ENCODE measurements around the gene PARP3. TPM values are rescaled to one million over a fixed set of nuclear protein-coding genes. Genes with fewer than 3 reads are reported as not detected.

The PARP3 gene
- polyA plus RNA-seq, 1 donor, result 17.1 TPM

DNA sequence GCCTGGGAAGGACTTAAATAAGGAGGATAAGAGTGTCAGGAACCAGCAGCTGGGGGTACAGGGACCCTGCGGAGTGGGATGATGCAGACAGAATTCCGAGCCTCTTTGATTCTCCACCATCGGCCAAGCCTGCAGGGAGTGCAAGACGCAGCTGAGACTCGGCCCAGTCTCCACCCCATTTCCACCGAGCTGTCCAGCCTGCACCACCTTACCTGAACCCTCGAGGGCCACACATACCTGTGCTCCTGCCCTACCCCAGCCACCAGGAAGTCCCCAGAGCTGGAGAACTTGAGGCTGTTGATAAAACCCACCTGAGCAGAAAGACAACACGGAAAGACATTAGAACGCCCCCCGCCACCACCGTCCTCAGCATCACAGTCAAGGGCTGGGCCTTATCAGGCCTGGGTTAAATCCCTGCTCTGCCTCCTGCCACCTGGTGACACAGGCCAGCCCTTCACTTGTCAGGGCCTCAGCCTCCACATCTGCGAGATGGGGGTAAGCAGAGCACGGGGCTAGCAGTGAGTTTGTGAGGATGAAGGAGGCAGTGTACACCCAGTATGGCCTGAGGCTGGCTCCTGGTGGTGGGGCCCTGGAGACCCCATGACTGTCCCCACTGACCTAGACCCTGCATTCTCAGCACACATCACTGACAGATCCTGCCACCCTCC, 8.6 kb upstream of the PARP3 start:
- Histone ChIP-seq H3K4me3 (ENCODE audit: low read length) (no peak overlapping the region), H3K9me3 (ENCODE audit: control insufficient read depth, low read depth, low read length) (no peaks in the 10 kb centered on the region), H3K27me3 (ENCODE audit: control insufficient read depth, insufficient read depth, low read length) (no peaks in the 10 kb centered on the region), H3K27ac (ENCODE audit: low read length) (no peak overlapping the region), H3K4me1 (ENCODE audit: control insufficient read depth, insufficient read depth, low read length) (no peaks in the 10 kb centered on the region), H3K36me3 (ENCODE audit: control insufficient read depth, insufficient read depth, low read length) (peaks cover 58% of the 10 kb centered on the region)
- DNase-seq, result no peak
- WGBS (ENCODE audit: insufficient coverage, low lambda C conversion rate), result no CpG with 5 or more reads among the region's 13 CpGs

DNA sequence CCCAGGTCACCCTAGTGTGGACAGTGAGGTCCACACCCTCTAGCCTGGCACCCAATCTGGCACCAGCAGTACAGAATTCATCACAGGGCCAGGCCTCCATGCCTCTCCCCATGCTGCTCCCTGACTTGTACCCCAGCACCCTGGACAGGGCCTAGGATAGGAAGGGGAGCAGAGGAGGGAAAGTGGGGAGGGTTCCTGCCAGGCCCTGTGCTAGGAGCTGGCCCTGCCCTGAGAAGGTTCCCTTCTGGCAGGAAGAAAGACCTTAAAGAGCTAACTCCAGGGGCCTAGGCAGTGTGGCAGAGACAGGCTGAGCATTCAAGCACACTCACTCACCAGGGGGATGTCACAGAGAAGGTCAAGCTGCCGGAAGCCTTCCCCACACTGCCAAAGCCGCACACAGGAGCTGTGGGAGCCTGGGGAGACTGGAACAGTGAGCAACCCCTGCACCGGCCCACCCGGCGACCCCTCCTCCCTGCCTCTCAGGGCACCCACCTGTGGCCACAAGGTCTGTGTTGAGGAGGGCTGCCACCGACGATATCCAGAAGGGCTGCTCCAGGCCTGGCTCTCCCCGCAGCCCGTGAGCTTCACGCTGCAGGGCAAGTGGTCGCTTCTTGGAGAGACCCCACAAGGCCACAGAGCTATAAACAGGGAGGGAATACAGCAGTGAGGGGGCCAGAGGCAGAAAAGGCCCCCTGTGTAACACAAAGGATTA, 7.9 kb upstream of the PARP3 start:
- WGBS (ENCODE audit: insufficient coverage, low lambda C conversion rate), result no CpG with 5 or more reads among the region's 11 CpGs
- H3K9me3 ChIP-seq (ENCODE audit: control insufficient read depth, low read depth, low read length), result no peaks in the 10 kb centered on the region
- no peak overlapping the region for H3K27ac ChIP-seq (ENCODE audit: low read length)
- no peaks in the 10 kb centered on the region for H3K4me1 ChIP-seq (ENCODE audit: control insufficient read depth, insufficient read depth, low read length)
- H3K4me3 ChIP-seq (ENCODE audit: low read length), result no peak overlapping the region
- peaks cover 64% of the 10 kb centered on the region for H3K36me3 ChIP-seq (ENCODE audit: control insufficient read depth, insufficient read depth, low read length)
- DNase-seq, result no peak
- H3K27me3 ChIP-seq (ENCODE audit: control insufficient read depth, insufficient read depth, low read length), result no peaks in the 10 kb centered on the region

DNA sequence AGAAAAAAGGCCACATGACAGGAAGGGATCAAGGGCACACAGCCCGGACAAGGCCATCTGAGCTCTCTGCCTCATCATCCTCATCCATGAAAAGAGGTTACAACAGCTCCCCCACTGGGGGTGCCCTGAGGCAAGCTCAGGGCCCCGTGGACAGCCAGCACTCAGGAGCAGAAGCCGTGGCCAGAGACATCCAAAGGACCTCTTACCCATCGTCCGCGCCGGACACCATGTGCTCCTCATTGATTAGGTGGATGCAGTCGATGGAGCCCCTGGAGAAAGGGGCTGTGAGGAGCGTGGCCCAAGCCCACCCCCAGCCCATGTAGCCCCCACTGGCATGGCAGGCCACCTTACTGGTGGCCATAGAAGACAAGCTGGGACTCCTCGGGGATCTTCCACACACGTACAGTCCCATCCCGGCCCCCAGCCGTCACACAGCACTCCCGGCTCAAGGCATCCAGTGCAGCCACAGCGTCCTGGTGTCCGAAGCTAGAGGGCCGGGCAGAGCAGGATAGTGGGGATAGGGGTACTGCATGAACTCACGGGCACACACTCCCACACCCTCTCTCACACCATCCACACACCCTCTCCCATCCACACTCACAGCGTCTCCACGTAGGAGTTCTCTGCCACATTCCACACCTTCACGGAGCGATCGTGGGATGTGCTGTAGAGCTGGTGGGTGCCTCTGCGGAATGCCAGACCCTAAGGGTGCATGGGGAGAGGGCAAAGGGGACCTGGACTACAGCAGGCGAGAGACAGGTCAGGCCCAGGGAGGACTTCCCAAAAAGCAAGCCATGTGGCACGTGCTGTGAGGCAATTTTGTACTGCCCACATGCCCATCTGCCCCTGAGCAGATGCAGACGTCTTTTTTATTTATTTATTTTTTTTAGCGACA, 6.9 kb upstream of the PARP3 start:
- no peaks in the 10 kb centered on the region for H3K9me3 ChIP-seq (ENCODE audit: control insufficient read depth, low read depth, low read length)
- H3K27me3 ChIP-seq (ENCODE audit: control insufficient read depth, insufficient read depth, low read length), result no peaks in the 10 kb centered on the region
- no CpG with 5 or more reads among the region's 28 CpGs for WGBS (ENCODE audit: insufficient coverage, low lambda C conversion rate)
- no peak overlapping the region for H3K4me3 ChIP-seq (ENCODE audit: low read length)
- no peak for DNase-seq
- peaks cover 65% of the 10 kb centered on the region for H3K36me3 ChIP-seq (ENCODE audit: control insufficient read depth, insufficient read depth, low read length)
- H3K4me1 ChIP-seq (ENCODE audit: control insufficient read depth, insufficient read depth, low read length), result peaks cover 2% of the 10 kb centered on the region
- H3K27ac ChIP-seq (ENCODE audit: low read length), result no peak overlapping the region

DNA sequence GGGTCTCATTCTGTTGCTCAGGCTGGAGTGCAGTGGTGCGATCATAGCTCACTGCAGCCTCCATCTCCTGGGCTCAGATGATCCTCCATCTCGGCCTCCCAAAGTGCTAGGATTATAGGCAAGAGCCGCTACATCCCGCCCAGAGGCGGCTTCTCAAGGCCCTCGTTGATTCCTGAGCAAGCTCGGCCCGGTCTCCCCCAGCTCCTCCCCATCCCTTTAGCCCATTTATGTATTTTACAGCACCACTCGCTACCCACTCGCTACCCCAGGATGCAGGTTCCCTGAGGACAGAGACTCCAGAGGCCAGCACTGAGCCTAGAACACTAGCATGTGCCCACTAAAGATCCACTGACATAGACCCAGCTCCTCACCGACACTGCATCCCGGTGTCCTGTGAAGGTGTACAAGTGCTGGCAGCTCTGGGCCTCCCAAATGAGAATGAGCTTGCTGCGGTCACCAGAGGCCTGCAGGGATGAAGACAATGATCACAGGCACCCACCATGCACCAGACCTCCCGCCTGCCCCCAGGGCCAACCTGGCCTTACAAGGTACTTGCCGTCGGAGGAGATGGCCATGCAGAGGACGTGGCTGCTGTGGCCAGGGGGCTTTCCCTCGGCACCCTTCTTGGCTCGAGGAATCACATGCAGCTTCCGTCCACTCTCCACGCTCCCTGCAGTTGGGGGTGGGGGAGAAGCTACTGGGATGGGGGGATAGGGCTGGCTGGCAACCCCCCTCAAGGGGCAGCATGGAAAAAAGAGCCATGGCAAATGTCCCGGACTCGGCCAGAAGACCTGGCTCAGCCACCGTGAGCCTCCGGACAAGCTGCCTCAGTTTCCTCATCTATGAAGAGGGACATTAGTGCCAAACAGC, 6.0 kb upstream of the PARP3 start:
- no peak overlapping the region for H3K27ac ChIP-seq (ENCODE audit: low read length)
- peaks cover 3% of the 10 kb centered on the region for H3K4me1 ChIP-seq (ENCODE audit: control insufficient read depth, insufficient read depth, low read length)
- H3K36me3 ChIP-seq (ENCODE audit: control insufficient read depth, insufficient read depth, low read length), result peaks cover 65% of the 10 kb centered on the region
- H3K9me3 ChIP-seq (ENCODE audit: control insufficient read depth, low read depth, low read length), result no peaks in the 10 kb centered on the region
- H3K4me3 ChIP-seq (ENCODE audit: low read length), result no peak overlapping the region
- no peaks in the 10 kb centered on the region for H3K27me3 ChIP-seq (ENCODE audit: control insufficient read depth, insufficient read depth, low read length)
- WGBS (ENCODE audit: insufficient coverage, low lambda C conversion rate), result no CpG with 5 or more reads among the region's 25 CpGs
- no peak for DNase-seq

DNA sequence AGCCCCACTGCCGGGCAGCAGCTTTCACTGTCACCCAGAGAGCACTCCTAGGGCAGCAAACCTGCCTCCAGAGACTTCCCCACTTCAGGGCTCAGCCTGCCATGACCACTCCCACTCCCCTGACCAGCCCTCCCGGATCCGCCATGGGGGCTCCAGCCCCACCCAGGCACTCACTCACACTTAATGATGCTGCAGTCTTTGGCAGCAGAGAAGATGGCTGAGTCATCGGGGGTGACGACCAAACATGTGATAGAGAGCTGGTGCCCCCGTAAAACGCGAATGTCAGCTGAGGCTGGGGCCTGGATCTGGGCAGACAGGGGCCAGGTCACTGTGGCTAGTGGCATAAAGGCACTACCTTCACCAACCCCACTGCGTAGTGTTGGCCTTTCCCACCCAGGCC, 5.1 kb upstream of the PARP3 start:
- no peak overlapping the region for H3K4me3 ChIP-seq (ENCODE audit: low read length)
- WGBS (ENCODE audit: insufficient coverage, low lambda C conversion rate), result no CpG with 5 or more reads among the region's 9 CpGs
- H3K9me3 ChIP-seq (ENCODE audit: control insufficient read depth, low read depth, low read length), result no peaks in the 10 kb centered on the region
- peaks cover 3% of the 10 kb centered on the region for H3K4me1 ChIP-seq (ENCODE audit: control insufficient read depth, insufficient read depth, low read length)
- no peak overlapping the region for H3K27ac ChIP-seq (ENCODE audit: low read length)
- no peak for DNase-seq
- H3K27me3 ChIP-seq (ENCODE audit: control insufficient read depth, insufficient read depth, low read length), result no peaks in the 10 kb centered on the region
- peaks cover 65% of the 10 kb centered on the region for H3K36me3 ChIP-seq (ENCODE audit: control insufficient read depth, insufficient read depth, low read length)

DNA sequence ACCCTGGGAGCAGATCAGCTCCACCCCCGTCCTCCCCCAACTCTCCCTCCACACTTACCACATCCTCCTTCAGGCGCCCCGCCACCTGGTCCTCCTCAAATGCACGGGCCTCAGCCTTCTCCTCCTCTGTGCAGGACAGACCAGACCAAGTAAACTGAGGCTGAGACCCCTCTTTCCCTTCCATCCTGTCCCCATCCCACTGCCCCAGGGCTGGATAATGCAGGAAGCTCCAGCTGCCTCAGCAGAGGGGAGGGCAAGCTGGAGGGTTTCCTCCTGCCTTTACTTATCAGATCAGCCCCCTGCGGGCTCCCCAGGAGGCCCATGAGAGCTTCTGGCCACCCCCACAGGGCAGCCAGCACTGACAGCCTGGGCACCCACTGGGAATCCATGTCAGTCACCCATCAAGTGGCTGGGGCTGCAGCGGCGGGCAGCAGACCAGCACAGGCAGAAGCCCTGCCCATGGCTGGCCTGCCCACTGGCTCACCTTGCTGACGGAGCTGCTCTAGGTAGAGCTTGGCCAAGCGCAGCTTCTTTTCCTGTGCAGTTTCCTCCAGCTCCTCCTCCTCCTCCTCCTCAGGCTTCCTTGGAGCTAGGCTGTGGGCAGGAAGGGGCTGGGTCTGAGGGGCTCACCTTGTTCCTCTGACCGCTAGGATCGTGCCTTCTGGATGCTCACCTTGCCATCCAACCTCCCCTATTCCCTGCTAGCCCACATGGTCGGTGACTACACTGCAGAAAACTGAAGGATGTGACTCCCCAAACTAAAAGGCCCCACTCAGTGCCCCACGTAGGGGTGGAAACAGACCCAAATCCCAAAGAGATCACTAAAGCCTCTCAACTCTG, 4.3 kb upstream of the PARP3 start:
- H3K36me3 ChIP-seq (ENCODE audit: control insufficient read depth, insufficient read depth, low read length), result peaks cover 62% of the 10 kb centered on the region
- no peak for DNase-seq
- no CpG with 5 or more reads among the region's 13 CpGs for whole genome bisulfite sequencing (ENCODE audit: insufficient coverage, low lambda C conversion rate)
- H3K27ac ChIP-seq (ENCODE audit: low read length), result no peak overlapping the region
- H3K27me3 ChIP-seq (ENCODE audit: control insufficient read depth, insufficient read depth, low read length), result no peaks in the 10 kb centered on the region
- no peaks in the 10 kb centered on the region for H3K9me3 ChIP-seq (ENCODE audit: control insufficient read depth, low read depth, low read length)
- H3K4me1 ChIP-seq (ENCODE audit: control insufficient read depth, insufficient read depth, low read length), result peaks cover 7% of the 10 kb centered on the region
- no peak overlapping the region for H3K4me3 ChIP-seq (ENCODE audit: low read length)

DNA sequence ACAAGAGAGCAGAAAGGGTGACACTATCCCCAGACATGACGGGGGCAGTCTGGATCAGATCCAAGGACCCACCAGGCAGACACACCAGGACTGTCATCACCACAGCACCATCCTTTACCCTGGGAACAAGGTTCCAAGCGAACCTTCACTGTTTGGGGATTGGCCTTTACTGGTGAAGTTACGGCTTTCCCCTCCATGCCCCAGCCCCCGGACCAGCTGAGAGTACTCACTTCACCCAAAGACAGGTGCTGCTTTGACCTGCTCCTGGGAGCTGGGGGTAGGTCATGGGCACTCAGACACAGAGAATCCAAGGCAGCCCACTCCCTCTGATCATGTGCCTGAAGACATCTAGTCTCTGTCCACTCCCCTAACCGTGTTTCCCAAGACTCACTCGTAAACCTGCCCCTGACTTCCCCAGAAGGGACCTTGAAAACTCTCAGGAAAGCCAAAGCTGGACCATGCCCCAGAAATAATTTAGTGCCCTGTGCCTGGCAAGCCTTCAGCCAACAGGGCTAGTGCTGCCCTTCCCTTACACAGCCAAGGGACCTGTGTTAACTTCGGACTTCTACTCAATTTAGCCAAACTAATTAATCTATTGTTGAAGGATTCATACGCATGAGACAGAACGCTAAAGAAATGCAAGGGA, 3.3 kb upstream of the PARP3 start:
- Histone ChIP-seq H3K27ac (ENCODE audit: low read length) (no peak overlapping the region), H3K9me3 (ENCODE audit: control insufficient read depth, low read depth, low read length) (no peaks in the 10 kb centered on the region), H3K4me3 (ENCODE audit: low read length) (no peak overlapping the region), H3K27me3 (ENCODE audit: control insufficient read depth, insufficient read depth, low read length) (no peaks in the 10 kb centered on the region), H3K36me3 (ENCODE audit: control insufficient read depth, insufficient read depth, low read length) (peaks cover 53% of the 10 kb centered on the region), H3K4me1 (ENCODE audit: control insufficient read depth, insufficient read depth, low read length) (peaks cover 14% of the 10 kb centered on the region)
- no peak for DNase-seq
- WGBS (ENCODE audit: insufficient coverage, low lambda C conversion rate), result 70% methylated on average over 2 of the region's 9 CpGs

DNA sequence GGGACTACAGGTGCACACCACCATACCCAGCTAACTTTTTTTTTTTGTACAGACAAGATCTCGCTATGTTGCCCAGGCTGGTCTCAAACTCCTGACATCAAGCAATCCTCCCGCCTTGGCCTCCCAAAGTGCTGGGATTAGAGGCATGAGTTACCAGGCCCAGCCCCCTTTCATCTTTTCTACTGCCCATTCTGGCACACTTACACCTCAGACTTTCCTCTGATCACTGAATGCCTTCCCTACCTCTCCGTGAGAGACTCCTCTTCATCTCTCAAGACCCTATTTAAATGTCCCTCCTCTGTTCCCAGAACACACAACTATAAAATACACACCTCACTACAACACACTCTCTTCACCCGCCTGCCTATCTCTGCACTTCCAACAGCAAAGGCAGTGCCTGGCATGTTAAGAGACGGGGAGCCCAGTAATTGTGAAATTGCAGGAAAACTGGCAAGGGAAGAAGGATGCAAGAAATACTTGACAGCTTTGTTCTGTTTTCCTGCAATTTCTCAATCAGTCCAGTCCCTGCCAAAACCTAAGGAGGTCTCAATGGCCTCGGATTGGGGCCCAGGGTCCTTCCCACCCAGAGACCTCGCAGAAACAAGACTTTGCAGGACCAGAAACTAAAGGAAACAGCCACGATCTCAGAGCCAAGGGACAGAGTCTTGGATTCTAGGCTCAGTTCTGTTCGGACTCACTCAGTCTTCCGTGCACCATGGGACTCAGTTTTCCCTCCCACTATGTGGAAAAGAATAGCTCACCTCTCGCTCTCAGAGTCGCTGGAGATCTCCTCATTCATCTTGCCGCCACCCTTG, 1.3 kb upstream of the PARP3 start:
- WGBS (ENCODE audit: insufficient coverage, low lambda C conversion rate), result 67% methylated on average over 1 of the region's 13 CpGs
- H3K27ac ChIP-seq (ENCODE audit: low read length), result no peak overlapping the region
- peaks cover 35% of the 10 kb centered on the region for H3K36me3 ChIP-seq (ENCODE audit: control insufficient read depth, insufficient read depth, low read length)
- H3K27me3 ChIP-seq (ENCODE audit: control insufficient read depth, insufficient read depth, low read length), result no peaks in the 10 kb centered on the region
- peak overlapping the region; percentile 90 for H3K4me3 ChIP-seq (ENCODE audit: low read length)
- H3K4me1 ChIP-seq (ENCODE audit: control insufficient read depth, insufficient read depth, low read length), result peaks cover 14% of the 10 kb centered on the region
- no peaks in the 10 kb centered on the region for H3K9me3 ChIP-seq (ENCODE audit: control insufficient read depth, low read depth, low read length)
- no peak for DNase-seq

Measured in large intestine (tissue), 3 donors.